D721Med (cell line): ENCODE measurements around the gene CPSF2.

Source experiments
- DNase-seq: peaks from one replicate; pipeline ENCODE4 v3.0.0; 2011; ENCODE audit warnings: low spot score; ENCODE audit not compliant: insufficient read length
- FAIRE-seq: peaks from 2 replicates; lab custom pipeline; 2011; peaks lifted over from hg19 to GRCh38; lab: Jason Lieb, UNC
- TF ChIP-seq, protein P1 (sequence below): IDR thresholded peaks from 2 replicates; pipeline ENCODE4 v1.5.1; 2012; ENCODE audit warnings: mild to moderate bottlenecking, control low read depth; ENCODE audit not compliant: insufficient read depth; ENCODE audit errors: missing control alignments

CPSF2 gene

DNA sequence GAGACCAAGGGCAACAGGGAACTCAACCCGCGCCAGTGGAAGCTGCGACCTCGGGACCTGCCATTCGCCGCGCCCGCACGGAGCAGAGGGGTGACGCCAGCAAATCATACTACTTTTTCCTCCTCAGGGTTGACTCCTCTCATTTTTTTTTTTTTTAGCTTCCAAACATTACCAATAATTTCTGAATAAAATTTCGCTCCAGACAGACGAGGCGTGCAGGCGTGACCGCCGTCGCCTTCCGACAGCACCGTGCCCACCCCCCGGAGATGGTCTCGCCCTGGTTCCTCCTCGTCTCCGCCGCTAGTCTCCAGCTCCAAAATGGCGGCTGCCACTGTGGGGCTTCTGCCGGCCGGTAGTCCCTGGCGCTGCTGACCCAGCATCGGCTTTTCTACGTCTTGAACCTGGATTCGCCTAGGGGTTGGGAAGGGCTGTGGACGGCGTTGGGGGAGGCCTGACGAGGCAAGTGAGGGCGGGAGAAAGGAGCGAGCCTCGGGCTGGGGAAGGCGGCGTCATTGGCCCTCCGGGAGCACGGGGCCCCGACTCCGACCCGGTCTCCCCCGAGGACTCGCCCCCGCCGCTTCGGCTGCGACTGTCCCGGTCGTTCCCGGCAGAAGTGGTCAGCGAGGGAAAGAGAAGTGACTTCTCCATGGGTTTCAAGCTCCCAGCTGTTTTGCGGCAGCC, at the start of gene CPSF2, which contains the start of gene NDUFB1:
TSS of gene CPSF2 (plus strand) at position 300 of the 681 bp plus-strand sequence. CDS start 9,016 bp downstream, outside the sequence.
TSS of gene NDUFB1 (minus strand) at position 37 of the 681 bp plus-strand sequence. CDS start 4,069 bp downstream, outside the sequence.
- DNase-seq (peak; percentile 83), FAIRE-seq (no peak)
- TF ChIP-seq, protein P1, sequence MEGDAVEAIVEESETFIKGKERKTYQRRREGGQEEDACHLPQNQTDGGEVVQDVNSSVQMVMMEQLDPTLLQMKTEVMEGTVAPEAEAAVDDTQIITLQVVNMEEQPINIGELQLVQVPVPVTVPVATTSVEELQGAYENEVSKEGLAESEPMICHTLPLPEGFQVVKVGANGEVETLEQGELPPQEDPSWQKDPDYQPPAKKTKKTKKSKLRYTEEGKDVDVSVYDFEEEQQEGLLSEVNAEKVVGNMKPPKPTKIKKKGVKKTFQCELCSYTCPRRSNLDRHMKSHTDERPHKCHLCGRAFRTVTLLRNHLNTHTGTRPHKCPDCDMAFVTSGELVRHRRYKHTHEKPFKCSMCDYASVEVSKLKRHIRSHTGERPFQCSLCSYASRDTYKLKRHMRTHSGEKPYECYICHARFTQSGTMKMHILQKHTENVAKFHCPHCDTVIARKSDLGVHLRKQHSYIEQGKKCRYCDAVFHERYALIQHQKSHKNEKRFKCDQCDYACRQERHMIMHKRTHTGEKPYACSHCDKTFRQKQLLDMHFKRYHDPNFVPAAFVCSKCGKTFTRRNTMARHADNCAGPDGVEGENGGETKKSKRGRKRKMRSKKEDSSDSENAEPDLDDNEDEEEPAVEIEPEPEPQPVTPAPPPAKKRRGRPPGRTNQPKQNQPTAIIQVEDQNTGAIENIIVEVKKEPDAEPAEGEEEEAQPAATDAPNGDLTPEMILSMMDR = no peak

DNA sequence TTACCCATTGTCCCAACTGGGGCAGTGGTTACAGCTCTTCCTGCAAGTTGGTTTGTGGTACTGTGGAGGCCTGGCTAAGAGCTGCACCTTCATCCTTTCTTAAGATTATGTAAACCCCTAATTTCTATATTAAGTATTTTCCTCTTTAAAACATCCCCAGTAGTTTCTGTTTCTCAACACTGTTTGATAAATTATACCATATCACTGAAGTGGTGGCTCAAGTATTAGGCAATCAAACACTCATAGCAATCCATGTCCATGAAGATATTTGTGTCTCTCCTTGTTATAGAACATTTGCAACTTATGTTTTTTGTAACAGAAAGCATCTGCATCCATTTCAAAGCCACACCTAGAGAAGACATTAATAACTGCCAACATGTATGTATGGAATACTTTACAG, 47.2 kb upstream of the CPSF2 start:
- no peak for DNase-seq
- TF ChIP-seq, protein P1 = no peak
- no peak for FAIRE-seq

DNA sequence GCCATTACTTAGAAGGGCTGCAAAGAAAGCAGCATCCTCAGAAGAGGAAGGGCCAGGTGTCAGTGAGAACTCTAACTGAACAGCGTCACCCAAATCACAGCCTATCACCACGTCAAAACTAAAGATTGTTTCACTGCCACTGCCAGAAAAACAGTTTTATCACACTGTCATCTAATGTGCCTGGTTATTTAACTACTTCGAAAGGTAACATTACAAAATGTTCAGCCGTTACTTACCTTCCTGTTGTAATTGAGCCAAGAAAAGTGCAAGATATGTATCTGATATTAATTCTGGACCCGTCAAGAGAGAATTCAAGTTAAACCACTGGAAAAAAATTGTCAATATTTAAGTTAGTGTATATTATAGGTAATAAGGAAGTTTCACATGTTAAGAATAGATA, 33.3 kb upstream of the CPSF2 start:
- no peak for DNase-seq
- FAIRE-seq = no peak
- TF ChIP-seq, protein P1 = no peak

DNA sequence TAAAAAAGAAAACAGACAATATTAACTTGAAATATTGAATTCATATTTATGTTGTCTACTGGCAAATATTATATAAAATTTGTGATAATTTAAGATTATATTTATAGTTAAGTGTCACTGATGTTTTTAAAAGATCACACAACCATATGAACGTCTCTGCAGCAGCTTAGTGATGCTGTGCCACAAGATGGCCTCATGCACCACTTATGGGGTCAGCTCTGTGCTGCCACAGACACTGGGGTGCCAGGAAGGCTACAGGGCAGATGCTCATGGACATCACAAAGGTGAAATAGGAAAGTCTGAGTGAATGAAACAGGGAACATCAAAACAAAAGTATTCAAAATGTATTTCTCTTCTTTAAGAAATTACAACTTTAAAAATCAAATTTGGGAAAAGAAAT, 28.4 kb upstream of the CPSF2 start:
- DNase-seq (no peak), FAIRE-seq (no peak)
- TF ChIP-seq, protein P1 = peak; percentile 38

DNA sequence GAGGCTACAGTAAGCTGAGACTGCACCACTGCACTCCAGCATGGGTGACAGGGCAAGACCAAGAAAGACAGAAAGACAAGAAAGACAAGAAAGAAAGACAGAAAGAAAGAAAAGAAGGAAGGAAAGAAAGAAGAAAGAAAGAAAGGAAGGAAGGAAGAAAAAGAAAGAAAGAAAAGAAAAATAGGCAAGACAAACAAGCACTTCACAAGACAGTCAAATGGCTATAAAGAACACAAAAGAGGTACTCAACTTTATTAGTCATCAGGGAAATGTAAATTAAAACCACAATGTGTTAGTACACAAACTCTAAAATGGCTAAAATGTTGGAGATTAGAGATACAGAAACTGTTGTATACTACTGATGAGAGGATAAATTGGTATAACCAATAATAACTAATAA, 22.0 kb upstream of the CPSF2 start:
- DNase-seq (no peak), FAIRE-seq (no peak)
- TF ChIP-seq, protein P1 = no peak

DNA sequence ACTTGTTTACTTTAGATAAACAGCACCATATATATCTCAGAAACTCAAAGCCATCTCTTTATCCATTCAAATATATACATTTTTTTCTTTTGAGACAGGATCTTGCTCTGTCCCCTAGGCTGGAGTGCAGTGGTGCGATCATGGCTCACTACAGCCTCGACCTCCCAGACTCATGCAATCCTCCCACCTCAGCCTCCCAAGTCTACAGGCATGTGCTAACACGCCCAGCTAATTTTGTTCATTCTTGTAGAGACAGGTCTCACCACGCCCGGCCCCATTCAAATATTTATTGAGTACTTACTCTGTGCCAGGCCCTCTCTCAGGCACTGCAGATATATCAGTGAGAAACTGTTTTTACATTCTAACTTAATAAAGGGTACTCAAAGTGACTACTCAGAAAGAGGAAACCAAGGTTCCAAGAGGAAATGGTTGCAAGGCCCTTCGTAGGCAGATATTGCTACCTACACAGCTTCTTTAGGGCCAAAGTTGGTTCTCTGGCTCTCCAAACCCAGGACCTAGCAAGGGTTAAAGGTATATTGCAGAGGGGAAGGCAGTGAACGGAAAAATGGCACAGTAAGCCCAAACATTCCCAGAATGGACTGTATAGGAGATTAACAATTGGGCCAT, 18.3 kb upstream of the CPSF2 start:
- TF ChIP-seq, protein P1 = no peak
- no peak for FAIRE-seq

More for the DNA sequence above, 18.3 kb upstream of the CPSF2 start:
- DNase-seq = no peak
